HEK293 (cell line): ENCODE measurements around the gene ATG10.
A peak's percentile ranks its signal among the peaks of the same experiment; 100 is the strongest.

Source experiments
- CTCF ChIA-PET: fragments of 350-600 bp; formaldehyde crosslinking; extraction: SDS; loops from one replicate; lab custom pipeline; 2021; ENCODE audit warnings: antibody characterized with exemption; lab: Yijun Ruan, JAX
- POLR2A ChIA-PET: fragments of 300-600 bp; formaldehyde crosslinking; extraction: SDS; loops from one replicate; lab custom pipeline; 2020; ENCODE audit warnings: antibody characterized with exemption, inconsistent platforms; lab: Yijun Ruan, JAX
- H3K27ac ChIP-seq: fragments of 200-500 bp; sonication (Bioruptor generic); 2 replicates; pipeline ENCODE4 v1.5.1; 2014; ENCODE audit warnings: low read depth, low read length, control low read depth, inconsistent platforms; ENCODE audit errors: extremely low read depth
- H3K36me3 ChIP-seq, 2 experiments: fragments of 200-500 bp in 1 of 2; sonication (Bioruptor generic) in 1 of 2; 1 replicate in 1 of 2; 2 replicates in 1 of 2; pipeline ENCODE4 v1.5.1; 2014 to 2017; ENCODE audit warnings: inconsistent platforms in 2 of 2, low read length in 2 of 2; ENCODE audit not compliant: control insufficient read depth in 2 of 2, insufficient read depth in 1 of 2
- H3K4me1 ChIP-seq: fragments of 200-500 bp; sonication (Bioruptor generic); 2 replicates; pipeline ENCODE4 v1.5.1; 2014; ENCODE audit warnings: mild to moderate bottlenecking, low read length, inconsistent platforms; ENCODE audit not compliant: control insufficient read depth, insufficient read depth
- H3K4me3 ChIP-seq: 2 replicates; pipeline ENCODE4 v1.5.1; 2011; ENCODE audit warnings: low read depth, mild to moderate bottlenecking, control low read depth, low read length, moderate library complexity
- H3K9me3 ChIP-seq: fragments of 200-500 bp; sonication (Bioruptor generic); 2 replicates; pipeline ENCODE4 v1.5.1; 2014; ENCODE audit warnings: low read depth, low read length, inconsistent platforms; ENCODE audit not compliant: control insufficient read depth, insufficient read depth
- EGR2 ChIP-seq: fragments of 450-650 bp; formaldehyde crosslinking; IDR thresholded peaks from 2 replicates; pipeline ENCODE4 v1.5.1; 2016; ENCODE audit warnings: low read depth, missing biosample characterization, missing genetic modification characterization
- KLF1 ChIP-seq: fragments of 450-650 bp; formaldehyde crosslinking; IDR thresholded peaks from 2 replicates; pipeline ENCODE4 v1.5.1; 2016; ENCODE audit warnings: missing biosample characterization, missing genetic modification characterization
- OSR2 ChIP-seq: fragments of 450-650 bp; formaldehyde crosslinking; IDR thresholded peaks from 2 replicates; pipeline ENCODE4 v1.5.1; 2016; ENCODE audit warnings: missing biosample characterization, missing genetic modification characterization
- OVOL3 ChIP-seq: fragments of 450-650 bp; formaldehyde crosslinking; IDR thresholded peaks from 2 replicates; pipeline ENCODE4 v1.5.1; 2016; ENCODE audit warnings: missing biosample characterization, missing genetic modification characterization
- YY1 ChIP-seq: fragments of 450-650 bp; formaldehyde crosslinking; IDR thresholded peaks from 2 replicates; pipeline ENCODE4 v1.5.1; 2018; ENCODE audit warnings: missing biosample characterization, missing genetic modification characterization
- ZEB2 ChIP-seq: fragments of 450-650 bp; formaldehyde crosslinking; IDR thresholded peaks from 2 replicates; pipeline ENCODE4 v1.5.1; 2016; ENCODE audit warnings: missing biosample characterization, missing genetic modification characterization
- ZNF114 ChIP-seq: fragments of 450-650 bp; formaldehyde crosslinking; IDR thresholded peaks from 2 replicates; pipeline ENCODE4 v1.5.0; 2017; ENCODE audit warnings: missing biosample characterization, missing genetic modification characterization
- ZNF19 ChIP-seq: fragments of 450-650 bp; formaldehyde crosslinking; IDR thresholded peaks from 2 replicates; pipeline ENCODE4; 2016; ENCODE audit warnings: missing biosample characterization, missing genetic modification characterization, low read depth
- ZNF2 ChIP-seq: fragments of 450-650 bp; formaldehyde crosslinking; IDR thresholded peaks from 2 replicates; pipeline ENCODE4 v1.5.1; 2016; ENCODE audit warnings: missing biosample characterization, missing genetic modification characterization
- ZNF239 ChIP-seq: fragments of 450-650 bp; formaldehyde crosslinking; IDR thresholded peaks from 2 replicates; pipeline ENCODE4 v1.5.1; 2016; ENCODE audit warnings: missing biosample characterization, missing genetic modification characterization
- ZNF423 ChIP-seq: fragments of 450-650 bp; formaldehyde crosslinking; IDR thresholded peaks from 2 replicates; pipeline ENCODE4 v1.5.1; 2016; ENCODE audit warnings: missing biosample characterization, missing genetic modification characterization
- ZNF521 ChIP-seq: fragments of 450-650 bp; formaldehyde crosslinking; IDR thresholded peaks from 2 replicates; pipeline ENCODE4 v1.5.1; 2017; ENCODE audit warnings: missing biosample characterization, mild to moderate bottlenecking, missing genetic modification characterization
- ZNF529 ChIP-seq: fragments of 450-650 bp; formaldehyde crosslinking; IDR thresholded peaks from 2 replicates; pipeline ENCODE4 v1.5.1; 2017; ENCODE audit warnings: missing genetic modification characterization, missing biosample characterization; ENCODE audit not compliant: insufficient replicate concordance
- ZNF560 ChIP-seq: fragments of 450-650 bp; formaldehyde crosslinking; IDR thresholded peaks from 2 replicates; pipeline ENCODE4 v1.5.1; 2017; ENCODE audit warnings: missing biosample characterization, missing genetic modification characterization, borderline replicate concordance
- ZNF624 ChIP-seq: fragments of 450-650 bp; formaldehyde crosslinking; IDR thresholded peaks from 2 replicates; pipeline ENCODE4 v1.5.1; 2017; ENCODE audit warnings: missing biosample characterization, missing genetic modification characterization
- ZNF843 ChIP-seq: fragments of 450-650 bp; formaldehyde crosslinking; IDR thresholded peaks from 2 replicates; pipeline ENCODE4 v1.5.1; 2016; ENCODE audit warnings: missing biosample characterization, missing genetic modification characterization
- TF ChIP-seq, protein P1 (sequence below): fragments of 450-650 bp; formaldehyde crosslinking; IDR thresholded peaks from 2 replicates; pipeline ENCODE4 v1.5.1; 2016; ENCODE audit warnings: missing biosample characterization, missing genetic modification characterization
- TF ChIP-seq, protein P2 (sequence below): fragments of 450-650 bp; formaldehyde crosslinking; IDR thresholded peaks from 2 replicates; pipeline ENCODE4 v1.5.1; 2016; ENCODE audit warnings: missing biosample characterization, missing genetic modification characterization, borderline replicate concordance
- TF ChIP-seq, protein P3 (sequence below): fragments of 450-650 bp; formaldehyde crosslinking; IDR thresholded peaks from 2 replicates; pipeline ENCODE4 v1.5.1; 2017; ENCODE audit warnings: missing biosample characterization, missing genetic modification characterization
- TF ChIP-seq, protein P4 (sequence below): fragments of 450-650 bp; formaldehyde crosslinking; IDR thresholded peaks from 2 replicates; pipeline ENCODE4 v1.5.1; 2017; ENCODE audit warnings: missing biosample characterization, missing genetic modification characterization
- TF ChIP-seq, protein P5 (sequence below): fragments of 450-650 bp; formaldehyde crosslinking; IDR thresholded peaks from 2 replicates; pipeline ENCODE4 v1.5.1; 2016; ENCODE audit warnings: missing biosample characterization, missing genetic modification characterization
- TF ChIP-seq, protein P6 (sequence below): fragments of 450-650 bp; formaldehyde crosslinking; IDR thresholded peaks from 2 replicates; pipeline ENCODE4 v1.5.1; 2016; ENCODE audit warnings: missing biosample characterization, missing genetic modification characterization

The ATG10 gene

DNA sequence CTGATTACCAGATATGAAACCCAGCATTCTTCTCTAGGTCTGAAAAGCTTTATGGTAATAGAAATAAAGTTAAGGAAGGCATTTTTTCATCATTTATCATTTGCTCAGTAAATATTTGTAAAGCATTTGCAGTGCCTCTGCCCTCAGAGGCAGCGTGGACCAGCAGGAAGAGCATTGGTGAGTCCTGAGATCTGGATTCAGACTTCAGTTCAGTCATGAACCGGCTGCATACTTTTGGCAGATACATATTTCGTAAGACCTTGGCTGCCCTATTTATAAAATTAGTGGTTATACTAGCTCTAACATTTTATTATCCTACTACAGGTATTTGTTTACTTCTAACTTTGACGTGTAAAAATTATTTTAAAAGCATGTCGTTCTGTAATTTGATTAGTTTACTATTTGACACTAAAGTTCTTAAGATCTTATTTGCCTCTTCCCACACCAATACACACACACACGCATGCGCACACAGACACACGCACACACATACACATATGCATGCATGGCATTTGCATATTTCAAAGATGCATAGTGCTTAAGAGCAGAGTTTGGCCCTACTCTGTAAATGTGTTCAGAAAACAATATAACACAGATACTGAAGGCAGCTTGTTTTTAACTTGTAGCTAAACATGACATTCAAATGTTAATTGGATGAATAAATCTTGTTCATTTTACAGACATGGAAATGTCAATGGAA lies 204.4 kb downstream of the ATG10 start (continued):
- TF ChIP-seq KLF1 (tag by site-specific recombination), result no peak
- no peak for TF ChIP-seq ZNF843
- TF ChIP-seq, protein P1, sequence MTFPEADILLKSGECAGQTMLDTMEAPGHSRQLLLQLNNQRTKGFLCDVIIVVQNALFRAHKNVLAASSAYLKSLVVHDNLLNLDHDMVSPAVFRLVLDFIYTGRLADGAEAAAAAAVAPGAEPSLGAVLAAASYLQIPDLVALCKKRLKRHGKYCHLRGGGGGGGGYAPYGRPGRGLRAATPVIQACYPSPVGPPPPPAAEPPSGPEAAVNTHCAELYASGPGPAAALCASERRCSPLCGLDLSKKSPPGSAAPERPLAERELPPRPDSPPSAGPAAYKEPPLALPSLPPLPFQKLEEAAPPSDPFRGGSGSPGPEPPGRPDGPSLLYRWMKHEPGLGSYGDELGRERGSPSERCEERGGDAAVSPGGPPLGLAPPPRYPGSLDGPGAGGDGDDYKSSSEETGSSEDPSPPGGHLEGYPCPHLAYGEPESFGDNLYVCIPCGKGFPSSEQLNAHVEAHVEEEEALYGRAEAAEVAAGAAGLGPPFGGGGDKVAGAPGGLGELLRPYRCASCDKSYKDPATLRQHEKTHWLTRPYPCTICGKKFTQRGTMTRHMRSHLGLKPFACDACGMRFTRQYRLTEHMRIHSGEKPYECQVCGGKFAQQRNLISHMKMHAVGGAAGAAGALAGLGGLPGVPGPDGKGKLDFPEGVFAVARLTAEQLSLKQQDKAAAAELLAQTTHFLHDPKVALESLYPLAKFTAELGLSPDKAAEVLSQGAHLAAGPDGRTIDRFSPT (tag by site-specific recombination), result no peak

DNA sequence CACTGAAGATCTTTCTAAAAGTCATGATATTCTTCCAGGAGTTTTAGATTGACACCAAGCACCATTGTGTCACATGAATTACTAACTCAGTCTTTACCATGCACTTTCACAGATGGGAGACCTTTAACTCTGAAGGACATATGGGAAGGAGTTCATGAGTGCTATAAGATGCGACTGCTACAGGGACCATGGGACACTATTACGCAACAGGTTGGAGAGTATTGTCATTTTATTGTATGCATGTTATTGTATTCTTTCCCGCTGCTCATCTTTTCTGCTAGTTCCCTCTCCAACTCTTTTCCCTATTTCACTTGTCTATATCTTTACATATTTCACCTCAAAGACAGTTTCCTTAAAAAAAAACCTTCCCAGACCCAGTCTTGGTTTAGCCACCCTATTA lies 206.6 kb downstream of the ATG10 start:
- Histone ChIP-seq H3K4me1 (no peaks in the 10 kb centered on the region), H3K4me3 (no peak overlapping the region), H3K27ac (no peak overlapping the region), H3K36me3 (no peaks in the 10 kb centered on the region), H3K9me3 (no peaks in the 10 kb centered on the region)
- ChIA-PET POLR2A (no interaction called here), CTCF (interaction anchor here (0.6 to 1.8 kb wide), 3 partner anchors 47 to 667 kb away, joined by 3 to 5 read pairs (median 4); no protein-coding TSS in a partner anchor)
- TF ChIP-seq ZNF114 (tag by site-specific recombination) (no peak), ZNF423 (tag by site-specific recombination) (no peak), OSR2 (tag by site-specific recombination) (no peak), ZNF624 (tag by site-specific recombination) (no peak), EGR2 (tag by site-specific recombination) (no peak), ZNF239 (no peak), OVOL3 (tag by site-specific recombination) (no peak), ZNF19 (no peak), ZNF560 (no peak), ZEB2 (no peak), ZNF521 (tag by site-specific recombination) (no peak), YY1 (tag by site-specific recombination) (no peak)
- TF ChIP-seq, protein P2, sequence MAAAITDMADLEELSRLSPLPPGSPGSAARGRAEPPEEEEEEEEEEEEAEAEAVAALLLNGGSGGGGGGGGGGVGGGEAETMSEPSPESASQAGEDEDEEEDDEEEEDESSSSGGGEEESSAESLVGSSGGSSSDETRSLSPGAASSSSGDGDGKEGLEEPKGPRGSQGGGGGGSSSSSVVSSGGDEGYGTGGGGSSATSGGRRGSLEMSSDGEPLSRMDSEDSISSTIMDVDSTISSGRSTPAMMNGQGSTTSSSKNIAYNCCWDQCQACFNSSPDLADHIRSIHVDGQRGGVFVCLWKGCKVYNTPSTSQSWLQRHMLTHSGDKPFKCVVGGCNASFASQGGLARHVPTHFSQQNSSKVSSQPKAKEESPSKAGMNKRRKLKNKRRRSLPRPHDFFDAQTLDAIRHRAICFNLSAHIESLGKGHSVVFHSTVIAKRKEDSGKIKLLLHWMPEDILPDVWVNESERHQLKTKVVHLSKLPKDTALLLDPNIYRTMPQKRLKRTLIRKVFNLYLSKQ (tag by site-specific recombination), result no peak
- TF ChIP-seq, protein P3, sequence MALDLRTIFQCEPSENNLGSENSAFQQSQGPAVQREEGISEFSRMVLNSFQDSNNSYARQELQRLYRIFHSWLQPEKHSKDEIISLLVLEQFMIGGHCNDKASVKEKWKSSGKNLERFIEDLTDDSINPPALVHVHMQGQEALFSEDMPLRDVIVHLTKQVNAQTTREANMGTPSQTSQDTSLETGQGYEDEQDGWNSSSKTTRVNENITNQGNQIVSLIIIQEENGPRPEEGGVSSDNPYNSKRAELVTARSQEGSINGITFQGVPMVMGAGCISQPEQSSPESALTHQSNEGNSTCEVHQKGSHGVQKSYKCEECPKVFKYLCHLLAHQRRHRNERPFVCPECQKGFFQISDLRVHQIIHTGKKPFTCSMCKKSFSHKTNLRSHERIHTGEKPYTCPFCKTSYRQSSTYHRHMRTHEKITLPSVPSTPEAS (tag by site-specific recombination), result no peak
- TF ChIP-seq, protein P4, sequence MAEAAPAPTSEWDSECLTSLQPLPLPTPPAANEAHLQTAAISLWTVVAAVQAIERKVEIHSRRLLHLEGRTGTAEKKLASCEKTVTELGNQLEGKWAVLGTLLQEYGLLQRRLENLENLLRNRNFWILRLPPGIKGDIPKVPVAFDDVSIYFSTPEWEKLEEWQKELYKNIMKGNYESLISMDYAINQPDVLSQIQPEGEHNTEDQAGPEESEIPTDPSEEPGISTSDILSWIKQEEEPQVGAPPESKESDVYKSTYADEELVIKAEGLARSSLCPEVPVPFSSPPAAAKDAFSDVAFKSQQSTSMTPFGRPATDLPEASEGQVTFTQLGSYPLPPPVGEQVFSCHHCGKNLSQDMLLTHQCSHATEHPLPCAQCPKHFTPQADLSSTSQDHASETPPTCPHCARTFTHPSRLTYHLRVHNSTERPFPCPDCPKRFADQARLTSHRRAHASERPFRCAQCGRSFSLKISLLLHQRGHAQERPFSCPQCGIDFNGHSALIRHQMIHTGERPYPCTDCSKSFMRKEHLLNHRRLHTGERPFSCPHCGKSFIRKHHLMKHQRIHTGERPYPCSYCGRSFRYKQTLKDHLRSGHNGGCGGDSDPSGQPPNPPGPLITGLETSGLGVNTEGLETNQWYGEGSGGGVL (tag by site-specific recombination), result no peak

DNA sequence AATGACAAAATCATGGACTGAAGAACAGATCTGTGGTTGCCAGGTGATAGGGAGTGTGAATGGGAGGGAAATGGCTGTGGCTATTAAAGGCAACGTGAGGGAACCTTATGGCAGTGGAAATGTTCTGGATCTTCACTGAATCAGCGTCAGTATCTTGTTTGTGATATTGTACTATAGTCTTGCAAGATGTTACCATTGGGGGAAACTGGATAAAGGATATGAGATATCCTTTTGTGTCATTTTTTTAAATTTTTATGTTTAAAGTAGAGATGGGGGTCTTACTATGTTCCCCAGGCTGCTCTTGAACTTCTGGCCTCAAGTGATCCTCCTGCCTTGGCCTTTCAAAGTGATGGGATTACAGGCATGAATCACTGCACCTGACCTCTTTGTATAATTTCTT lies 210.8 kb downstream of the ATG10 start:
- ChIA-PET POLR2A (no interaction called here), CTCF (no interaction called here)
- H3K4me1 ChIP-seq, result no peaks in the 10 kb centered on the region
- TF ChIP-seq ZNF2 (no peak), ZNF529 (tag by site-specific recombination) (peak; percentile 96)
- TF ChIP-seq, protein P5, sequence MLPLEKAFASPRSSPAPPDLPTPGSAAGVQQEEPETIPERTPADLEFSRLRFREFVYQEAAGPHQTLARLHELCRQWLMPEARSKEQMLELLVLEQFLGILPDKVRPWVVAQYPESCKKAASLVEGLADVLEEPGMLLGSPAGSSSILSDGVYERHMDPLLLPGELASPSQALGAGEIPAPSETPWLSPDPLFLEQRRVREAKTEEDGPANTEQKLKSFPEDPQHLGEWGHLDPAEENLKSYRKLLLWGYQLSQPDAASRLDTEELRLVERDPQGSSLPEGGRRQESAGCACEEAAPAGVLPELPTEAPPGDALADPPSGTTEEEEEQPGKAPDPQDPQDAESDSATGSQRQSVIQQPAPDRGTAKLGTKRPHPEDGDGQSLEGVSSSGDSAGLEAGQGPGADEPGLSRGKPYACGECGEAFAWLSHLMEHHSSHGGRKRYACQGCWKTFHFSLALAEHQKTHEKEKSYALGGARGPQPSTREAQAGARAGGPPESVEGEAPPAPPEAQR (tag by site-specific recombination), result no peak
- TF ChIP-seq, protein P6, sequence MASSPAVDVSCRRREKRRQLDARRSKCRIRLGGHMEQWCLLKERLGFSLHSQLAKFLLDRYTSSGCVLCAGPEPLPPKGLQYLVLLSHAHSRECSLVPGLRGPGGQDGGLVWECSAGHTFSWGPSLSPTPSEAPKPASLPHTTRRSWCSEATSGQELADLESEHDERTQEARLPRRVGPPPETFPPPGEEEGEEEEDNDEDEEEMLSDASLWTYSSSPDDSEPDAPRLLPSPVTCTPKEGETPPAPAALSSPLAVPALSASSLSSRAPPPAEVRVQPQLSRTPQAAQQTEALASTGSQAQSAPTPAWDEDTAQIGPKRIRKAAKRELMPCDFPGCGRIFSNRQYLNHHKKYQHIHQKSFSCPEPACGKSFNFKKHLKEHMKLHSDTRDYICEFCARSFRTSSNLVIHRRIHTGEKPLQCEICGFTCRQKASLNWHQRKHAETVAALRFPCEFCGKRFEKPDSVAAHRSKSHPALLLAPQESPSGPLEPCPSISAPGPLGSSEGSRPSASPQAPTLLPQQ (tag by site-specific recombination), result no peak
- H3K9me3 ChIP-seq, result no peaks in the 10 kb centered on the region
- no peaks in the 10 kb centered on the region for H3K36me3 ChIP-seq
- no peak overlapping the region for H3K27ac ChIP-seq
- H3K4me3 ChIP-seq, result no peak overlapping the region
